HEK293 (cell line): Measurements from ENCODE around the gene MSMO1.

Experiments used
- CTCF ChIA-PET: fragments of 350-600 bp; formaldehyde crosslinking; extraction: SDS; loops from one replicate; lab custom pipeline; 2021; ENCODE audit warnings: antibody characterized with exemption; lab: Yijun Ruan, JAX
- POLR2A ChIA-PET: fragments of 300-600 bp; formaldehyde crosslinking; extraction: SDS; loops from one replicate; lab custom pipeline; 2020; ENCODE audit warnings: antibody characterized with exemption, inconsistent platforms; lab: Yijun Ruan, JAX
- H3K27ac ChIP-seq: fragments of 200-500 bp; sonication (Bioruptor generic); 2 replicates; pipeline ENCODE4 v1.5.1; 2014; ENCODE audit warnings: low read depth, low read length, control low read depth, inconsistent platforms; ENCODE audit errors: extremely low read depth
- H3K36me3 ChIP-seq, 2 experiments: fragments of 200-500 bp in 1 of 2; sonication (Bioruptor generic) in 1 of 2; 1 replicate in 1 of 2; 2 replicates in 1 of 2; pipeline ENCODE4 v1.5.1; 2014 to 2017; ENCODE audit warnings: inconsistent platforms in 2 of 2, low read length in 2 of 2; ENCODE audit not compliant: control insufficient read depth in 2 of 2, insufficient read depth in 1 of 2
- H3K4me1 ChIP-seq: fragments of 200-500 bp; sonication (Bioruptor generic); 2 replicates; pipeline ENCODE4 v1.5.1; 2014; ENCODE audit warnings: mild to moderate bottlenecking, low read length, inconsistent platforms; ENCODE audit not compliant: control insufficient read depth, insufficient read depth
- H3K4me3 ChIP-seq: 2 replicates; pipeline ENCODE4 v1.5.1; 2011; ENCODE audit warnings: low read depth, mild to moderate bottlenecking, control low read depth, low read length, moderate library complexity
- H3K9me3 ChIP-seq: fragments of 200-500 bp; sonication (Bioruptor generic); 2 replicates; pipeline ENCODE4 v1.5.1; 2014; ENCODE audit warnings: low read depth, low read length, inconsistent platforms; ENCODE audit not compliant: control insufficient read depth, insufficient read depth
- MZF1 ChIP-seq: fragments of 450-650 bp; formaldehyde crosslinking; IDR thresholded peaks from 2 replicates; pipeline ENCODE4 v1.5.1; 2017; ENCODE audit warnings: missing biosample characterization, missing genetic modification characterization, borderline replicate concordance
- PRDM4 ChIP-seq: fragments of 450-650 bp; formaldehyde crosslinking; IDR thresholded peaks from 2 replicates; pipeline ENCODE4 v1.5.1; 2017; ENCODE audit warnings: missing biosample characterization, missing genetic modification characterization
- ZNF112 ChIP-seq: fragments of 450-650 bp; formaldehyde crosslinking; IDR thresholded peaks from 2 replicates; pipeline ENCODE4 v1.5.0; 2017; ENCODE audit warnings: missing biosample characterization, missing genetic modification characterization
- ZNF121 ChIP-seq: fragments of 450-650 bp; formaldehyde crosslinking; IDR thresholded peaks from 2 replicates; pipeline ENCODE4 v1.5.1; 2016; ENCODE audit warnings: missing biosample characterization, missing genetic modification characterization
- ZNF174 ChIP-seq: fragments of 450-650 bp; formaldehyde crosslinking; IDR thresholded peaks from 2 replicates; pipeline ENCODE4 v1.5.0; 2017; ENCODE audit warnings: missing biosample characterization, mild to moderate bottlenecking, missing genetic modification characterization
- ZNF354C ChIP-seq: fragments of 450-650 bp; formaldehyde crosslinking; IDR thresholded peaks from 2 replicates; pipeline ENCODE4 v1.5.1; 2016; ENCODE audit warnings: missing biosample characterization, missing genetic modification characterization, low read depth, borderline replicate concordance
- ZNF366 ChIP-seq: fragments of 450-650 bp; formaldehyde crosslinking; conservative IDR thresholded peaks from 2 replicates; pipeline ENCODE4 v1.5.1; 2016; ENCODE audit warnings: missing biosample characterization, missing genetic modification characterization
- ZNF580 ChIP-seq: fragments of 450-650 bp; formaldehyde crosslinking; IDR thresholded peaks from 2 replicates; pipeline ENCODE4 v1.5.1; 2016; ENCODE audit warnings: missing biosample characterization, missing genetic modification characterization
- ZNF623 ChIP-seq: fragments of 450-650 bp; formaldehyde crosslinking; IDR thresholded peaks from 2 replicates; pipeline ENCODE4 v1.5.1; 2016; ENCODE audit warnings: missing biosample characterization, missing genetic modification characterization
- ZNF670 ChIP-seq: fragments of 450-650 bp; formaldehyde crosslinking; IDR thresholded peaks from 2 replicates; pipeline ENCODE4 v1.5.1; 2016; ENCODE audit warnings: missing biosample characterization, missing genetic modification characterization, low read depth
- ZNF792 ChIP-seq: fragments of 450-650 bp; formaldehyde crosslinking; IDR thresholded peaks from 2 replicates; pipeline ENCODE4 v1.5.1; 2016; ENCODE audit warnings: missing biosample characterization, missing genetic modification characterization
- ZNF830 ChIP-seq: fragments of 450-650 bp; IDR thresholded peaks from 2 replicates; pipeline ENCODE4 v1.5.0; 2018; ENCODE audit warnings: missing biosample characterization, missing genetic modification characterization, low read depth, mild to moderate bottlenecking, moderate library complexity
- ZSCAN18 ChIP-seq: fragments of 450-650 bp; formaldehyde crosslinking; IDR thresholded peaks from 2 replicates; pipeline ENCODE4 v1.5.1; 2016; ENCODE audit warnings: missing biosample characterization, missing genetic modification characterization
- ZSCAN23 ChIP-seq: fragments of 450-650 bp; formaldehyde crosslinking; IDR thresholded peaks from 2 replicates; pipeline ENCODE4 v1.5.1; 2016; ENCODE audit warnings: missing biosample characterization, missing genetic modification characterization
- ZSCAN4 ChIP-seq: fragments of 450-650 bp; formaldehyde crosslinking; IDR thresholded peaks from 2 replicates; pipeline ENCODE4 v1.5.1; 2017; ENCODE audit warnings: missing biosample characterization, missing genetic modification characterization
- TF ChIP-seq, protein P1 (sequence below): fragments of 450-650 bp; formaldehyde crosslinking; IDR thresholded peaks from 2 replicates; pipeline ENCODE4 v1.5.1; 2016; ENCODE audit warnings: missing biosample characterization, missing genetic modification characterization
- TF ChIP-seq, protein P2 (sequence below): fragments of 450-650 bp; formaldehyde crosslinking; IDR thresholded peaks from 2 replicates; pipeline ENCODE4 v1.5.1; 2016; ENCODE audit warnings: missing biosample characterization, missing genetic modification characterization, borderline replicate concordance

MSMO1 gene

DNA sequence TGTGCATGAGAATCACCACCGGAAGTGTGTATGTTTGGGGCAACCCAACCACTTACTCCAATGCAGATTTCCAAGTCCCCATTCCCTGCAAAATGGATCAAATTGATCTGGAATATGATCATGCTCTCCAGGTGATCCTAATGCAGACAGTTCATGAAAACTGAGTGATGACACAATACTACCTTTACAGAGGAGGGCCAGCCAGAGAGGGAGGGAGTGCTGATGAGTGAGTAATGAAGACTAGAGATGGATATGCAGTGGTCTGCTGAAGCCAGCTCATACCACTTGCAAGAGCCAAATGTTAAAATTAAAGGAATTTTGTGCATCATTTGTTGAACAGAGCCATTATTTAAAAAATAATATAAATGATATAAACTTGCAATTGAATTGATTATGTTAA is 41.1 kb downstream of the MSMO1 start (continued):
- no peak for TF ChIP-seq ZNF112 (tag by site-specific recombination)
- no peak for TF ChIP-seq ZSCAN4 (tag by site-specific recombination)

GRCh38 chr4:165369522-165369921 is 42.1 kb downstream of the MSMO1 start:
- CTCF ChIA-PET, result no interaction called here
- no peak overlapping the region for H3K27ac ChIP-seq

DNA sequence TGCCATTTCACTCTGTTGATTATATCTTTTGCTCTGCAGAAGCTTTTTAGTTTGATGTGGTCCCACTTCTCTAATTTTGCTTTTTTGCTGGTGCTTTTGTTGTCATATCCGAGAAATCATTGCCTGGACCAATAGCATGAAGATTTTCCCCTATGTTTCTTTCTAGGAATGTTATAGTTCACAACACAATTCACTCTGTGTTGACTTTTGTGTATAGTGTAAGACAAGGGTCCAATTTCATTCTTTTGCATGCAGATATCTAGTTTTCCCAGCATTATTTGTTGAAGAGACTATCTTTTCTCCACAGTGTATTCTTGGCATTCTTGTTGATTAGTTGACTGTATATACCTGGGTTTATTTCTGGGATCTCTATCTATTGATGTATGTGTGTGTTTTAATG is 43.1 kb downstream of the MSMO1 start:
- no peaks in the 10 kb centered on the region for H3K9me3 ChIP-seq
- H3K4me3 ChIP-seq, result no peak overlapping the region
- no peaks in the 10 kb centered on the region for H3K4me1 ChIP-seq
- ChIA-PET CTCF (interaction anchor here (0.7 to 1.1 kb wide), 2 partner anchors 10 to 13 kb away, joined by 4 to 5 read pairs; no protein-coding TSS in a partner anchor), POLR2A (no interaction called here)
- no peak overlapping the region for H3K27ac ChIP-seq
- H3K36me3 ChIP-seq, result no peaks in the 10 kb centered on the region
- TF ChIP-seq ZSCAN23 (tag by site-specific recombination) (no peak), ZNF366 (no peak), ZNF792 (tag by site-specific recombination) (no peak), ZNF354C (tag by site-specific recombination) (no peak), ZNF623 (tag by site-specific recombination) (no peak), ZNF580 (tag by site-specific recombination) (no peak), ZNF670 (tag by site-specific recombination) (no peak)

More at GRCh38 chr4:165369522-165369921, 42.1 kb downstream of the MSMO1 start:
- POLR2A ChIA-PET, result no interaction called here
- Histone ChIP-seq H3K9me3 (no peaks in the 10 kb centered on the region), H3K4me1 (peaks cover 2% of the 10 kb centered on the region; the same call in 1 of the 2 replicates), H3K36me3 (no peaks in the 10 kb centered on the region), H3K4me3 (no peak overlapping the region)
- TF ChIP-seq ZNF830 (tag by site-specific recombination), result no peak
- TF ChIP-seq, protein P1, sequence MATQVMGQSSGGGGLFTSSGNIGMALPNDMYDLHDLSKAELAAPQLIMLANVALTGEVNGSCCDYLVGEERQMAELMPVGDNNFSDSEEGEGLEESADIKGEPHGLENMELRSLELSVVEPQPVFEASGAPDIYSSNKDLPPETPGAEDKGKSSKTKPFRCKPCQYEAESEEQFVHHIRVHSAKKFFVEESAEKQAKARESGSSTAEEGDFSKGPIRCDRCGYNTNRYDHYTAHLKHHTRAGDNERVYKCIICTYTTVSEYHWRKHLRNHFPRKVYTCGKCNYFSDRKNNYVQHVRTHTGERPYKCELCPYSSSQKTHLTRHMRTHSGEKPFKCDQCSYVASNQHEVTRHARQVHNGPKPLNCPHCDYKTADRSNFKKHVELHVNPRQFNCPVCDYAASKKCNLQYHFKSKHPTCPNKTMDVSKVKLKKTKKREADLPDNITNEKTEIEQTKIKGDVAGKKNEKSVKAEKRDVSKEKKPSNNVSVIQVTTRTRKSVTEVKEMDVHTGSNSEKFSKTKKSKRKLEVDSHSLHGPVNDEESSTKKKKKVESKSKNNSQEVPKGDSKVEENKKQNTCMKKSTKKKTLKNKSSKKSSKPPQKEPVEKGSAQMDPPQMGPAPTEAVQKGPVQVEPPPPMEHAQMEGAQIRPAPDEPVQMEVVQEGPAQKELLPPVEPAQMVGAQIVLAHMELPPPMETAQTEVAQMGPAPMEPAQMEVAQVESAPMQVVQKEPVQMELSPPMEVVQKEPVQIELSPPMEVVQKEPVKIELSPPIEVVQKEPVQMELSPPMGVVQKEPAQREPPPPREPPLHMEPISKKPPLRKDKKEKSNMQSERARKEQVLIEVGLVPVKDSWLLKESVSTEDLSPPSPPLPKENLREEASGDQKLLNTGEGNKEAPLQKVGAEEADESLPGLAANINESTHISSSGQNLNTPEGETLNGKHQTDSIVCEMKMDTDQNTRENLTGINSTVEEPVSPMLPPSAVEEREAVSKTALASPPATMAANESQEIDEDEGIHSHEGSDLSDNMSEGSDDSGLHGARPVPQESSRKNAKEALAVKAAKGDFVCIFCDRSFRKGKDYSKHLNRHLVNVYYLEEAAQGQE (tag by site-specific recombination), result peak; percentile 59; the same call in 1 of the 2 replicates

DNA sequence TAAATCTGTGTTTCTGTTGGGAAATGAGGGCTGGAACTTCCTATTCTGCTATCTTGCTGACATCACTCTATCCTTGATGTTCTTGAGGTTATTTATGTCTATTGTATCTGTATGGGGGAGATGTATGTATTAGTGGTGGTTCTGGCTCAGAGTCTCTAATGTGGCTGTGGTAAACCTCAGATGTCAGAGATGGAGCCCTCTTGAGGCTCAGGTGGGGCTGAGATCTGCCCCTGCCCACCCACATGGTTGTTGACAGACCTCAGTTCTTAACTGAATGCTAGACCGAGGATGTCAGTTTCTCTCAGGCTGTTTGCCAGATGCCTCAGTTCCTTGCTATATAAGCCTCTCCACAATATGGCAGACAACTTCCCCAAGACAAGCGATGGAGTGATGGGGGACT is 48.0 kb downstream of the MSMO1 start:
- Histone ChIP-seq H3K9me3 (no peaks in the 10 kb centered on the region), H3K4me1 (peaks cover 8% of the 10 kb centered on the region), H3K36me3 (no peaks in the 10 kb centered on the region), H3K27ac (no peak overlapping the region), H3K4me3 (no peak overlapping the region)
- TF ChIP-seq ZSCAN18 (tag by site-specific recombination) (no peak), ZNF174 (tag by site-specific recombination) (no peak), MZF1 (tag by site-specific recombination) (no peak), ZNF121 (tag by site-specific recombination) (no peak), PRDM4 (no peak)
- TF ChIP-seq, protein P2, sequence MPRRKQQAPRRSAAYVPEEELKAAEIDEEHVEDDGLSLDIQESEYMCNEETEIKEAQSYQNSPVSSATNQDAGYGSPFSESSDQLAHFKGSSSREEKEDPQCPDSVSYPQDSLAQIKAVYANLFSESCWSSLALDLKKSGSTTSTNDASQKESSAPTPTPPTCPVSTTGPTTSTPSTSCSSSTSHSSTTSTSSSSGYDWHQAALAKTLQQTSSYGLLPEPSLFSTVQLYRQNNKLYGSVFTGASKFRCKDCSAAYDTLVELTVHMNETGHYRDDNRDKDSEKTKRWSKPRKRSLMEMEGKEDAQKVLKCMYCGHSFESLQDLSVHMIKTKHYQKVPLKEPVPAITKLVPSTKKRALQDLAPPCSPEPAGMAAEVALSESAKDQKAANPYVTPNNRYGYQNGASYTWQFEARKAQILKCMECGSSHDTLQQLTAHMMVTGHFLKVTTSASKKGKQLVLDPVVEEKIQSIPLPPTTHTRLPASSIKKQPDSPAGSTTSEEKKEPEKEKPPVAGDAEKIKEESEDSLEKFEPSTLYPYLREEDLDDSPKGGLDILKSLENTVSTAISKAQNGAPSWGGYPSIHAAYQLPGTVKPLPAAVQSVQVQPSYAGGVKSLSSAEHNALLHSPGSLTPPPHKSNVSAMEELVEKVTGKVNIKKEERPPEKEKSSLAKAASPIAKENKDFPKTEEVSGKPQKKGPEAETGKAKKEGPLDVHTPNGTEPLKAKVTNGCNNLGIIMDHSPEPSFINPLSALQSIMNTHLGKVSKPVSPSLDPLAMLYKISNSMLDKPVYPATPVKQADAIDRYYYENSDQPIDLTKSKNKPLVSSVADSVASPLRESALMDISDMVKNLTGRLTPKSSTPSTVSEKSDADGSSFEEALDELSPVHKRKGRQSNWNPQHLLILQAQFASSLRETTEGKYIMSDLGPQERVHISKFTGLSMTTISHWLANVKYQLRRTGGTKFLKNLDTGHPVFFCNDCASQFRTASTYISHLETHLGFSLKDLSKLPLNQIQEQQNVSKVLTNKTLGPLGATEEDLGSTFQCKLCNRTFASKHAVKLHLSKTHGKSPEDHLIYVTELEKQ (tag by site-specific recombination), result no peak
- ChIA-PET CTCF (interaction anchor here (1.1 kb wide), 1 partner anchor 59 kb away, joined by 5 read pairs; no protein-coding TSS in a partner anchor), POLR2A (interaction anchor here (1.3 kb wide), 1 partner anchor 48 kb away, joined by 3 read pairs; the partner anchor contains the start of gene MSMO1)
